HUES64 (cell line): Measurements from ENCODE around the gene KCND3.

Source experiments
- H3K27ac ChIP-seq: 2 replicates; pipeline ENCODE4 v1.7.0; 2013; ENCODE audit warnings: low read depth, low read length, inconsistent platforms
- H3K27me3 ChIP-seq: 2 replicates; pipeline ENCODE4 v1.6.1; 2013; ENCODE audit warnings: mild to moderate bottlenecking, low read length; ENCODE audit not compliant: insufficient read depth
- H3K36me3 ChIP-seq: 2 replicates; pipeline ENCODE4 v1.6.1; 2013; ENCODE audit warnings: mild to moderate bottlenecking, low read length; ENCODE audit not compliant: insufficient read depth
- H3K4me1 ChIP-seq: 2 replicates; pipeline ENCODE4 v1.6.1; 2013; ENCODE audit warnings: mild to moderate bottlenecking, low read length, moderate library complexity; ENCODE audit not compliant: insufficient read depth
- H3K4me3 ChIP-seq: 2 replicates; pipeline ENCODE4 v1.5.1; 2013; ENCODE audit warnings: mild to moderate bottlenecking, low read length, moderate library complexity
- H3K9ac ChIP-seq: 2 replicates; pipeline ENCODE4 v1.6.1; 2013; ENCODE audit warnings: mild to moderate bottlenecking, low read depth, low read length
- H3K9me3 ChIP-seq: 2 replicates; pipeline ENCODE4 v1.6.1; 2013; ENCODE audit warnings: low read depth, low read length; ENCODE audit not compliant: insufficient read depth
- WGBS: fragments of 150-250, 120-280 bp; methylation state at CpG from one replicate; pipeline ENCODE4 v1.1.7; 2013; ENCODE audit warnings: missing lambda C conversion rate; 5-methylcytosine and 5-hydroxymethylcytosine counted together

The KCND3 gene

DNA sequence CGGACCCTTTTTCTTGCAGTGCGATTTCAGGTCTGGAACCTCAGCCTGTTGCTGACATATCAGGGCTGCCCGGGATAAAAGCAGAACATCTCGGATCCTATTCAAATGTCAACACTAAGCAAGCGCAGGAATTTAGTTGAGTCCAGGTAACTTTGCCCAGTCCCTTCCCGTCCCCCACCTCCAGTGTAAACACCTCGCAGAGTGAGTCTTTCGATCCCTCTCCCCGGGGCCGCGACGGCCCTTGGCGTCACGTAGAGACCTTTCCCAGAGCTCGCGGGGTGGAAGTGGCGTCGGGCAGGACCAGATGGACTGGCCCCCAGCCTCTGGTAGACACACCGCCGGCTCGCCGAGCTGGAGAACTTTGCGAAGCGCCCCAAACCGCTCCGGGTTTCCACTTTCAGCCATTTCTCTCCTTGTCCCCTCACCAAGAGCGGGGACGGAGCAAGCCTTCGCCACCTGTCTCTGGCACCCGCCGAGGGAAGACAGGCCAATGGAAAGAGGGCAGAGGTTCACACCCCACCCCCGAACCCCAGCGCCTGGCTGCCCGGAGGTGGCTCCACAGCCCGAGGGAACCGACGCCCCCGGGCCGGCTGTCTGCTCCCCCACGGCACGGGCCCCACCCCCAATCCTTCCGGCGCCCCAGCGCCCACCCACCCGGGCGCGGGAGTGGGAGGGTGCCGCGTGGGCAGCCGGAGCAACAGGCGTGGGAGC is 570 bp downstream of the KCND3 start:
- peak overlapping the region; percentile 42 for H3K4me3 ChIP-seq
- H3K36me3 ChIP-seq = no peaks in the 10 kb centered on the region
- WGBS = 5% methylated on average over 51 of the region's 51 CpGs
- H3K9me3 ChIP-seq = no peaks in the 10 kb centered on the region
- peaks cover 80% of the 10 kb centered on the region for H3K27me3 ChIP-seq
- no peak overlapping the region for H3K9ac ChIP-seq
- no peak overlapping the region for H3K27ac ChIP-seq
- peaks cover 18% of the 10 kb centered on the region for H3K4me1 ChIP-seq

DNA sequence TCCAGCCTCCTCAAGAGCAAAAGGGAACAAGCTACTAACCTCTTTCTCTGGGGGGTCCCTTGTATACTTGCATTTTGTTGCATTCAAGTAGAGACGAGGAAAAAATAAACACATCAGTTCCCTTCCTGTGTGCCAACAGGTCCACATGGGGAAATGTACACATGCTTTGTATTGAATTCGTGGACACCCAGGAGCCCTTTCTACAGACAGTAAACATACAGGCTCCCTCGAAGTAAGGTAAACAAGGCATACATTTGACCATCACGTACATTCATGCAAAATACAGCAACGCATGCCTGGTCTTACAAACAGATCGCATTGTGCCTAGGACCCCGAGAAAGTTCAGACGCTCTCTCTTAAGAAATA is 1.1 kb downstream of the KCND3 start:
- peak overlapping the region; percentile 42; the same call in 1 of the 2 replicates for H3K4me3 ChIP-seq
- H3K36me3 ChIP-seq = no peaks in the 10 kb centered on the region
- peaks cover 80% of the 10 kb centered on the region for H3K27me3 ChIP-seq
- no peak overlapping the region for H3K9ac ChIP-seq
- peaks cover 18% of the 10 kb centered on the region for H3K4me1 ChIP-seq
- H3K9me3 ChIP-seq = no peaks in the 10 kb centered on the region
- WGBS = 35% methylated on average over 8 of the region's 8 CpGs
- H3K27ac ChIP-seq = no peak overlapping the region

DNA sequence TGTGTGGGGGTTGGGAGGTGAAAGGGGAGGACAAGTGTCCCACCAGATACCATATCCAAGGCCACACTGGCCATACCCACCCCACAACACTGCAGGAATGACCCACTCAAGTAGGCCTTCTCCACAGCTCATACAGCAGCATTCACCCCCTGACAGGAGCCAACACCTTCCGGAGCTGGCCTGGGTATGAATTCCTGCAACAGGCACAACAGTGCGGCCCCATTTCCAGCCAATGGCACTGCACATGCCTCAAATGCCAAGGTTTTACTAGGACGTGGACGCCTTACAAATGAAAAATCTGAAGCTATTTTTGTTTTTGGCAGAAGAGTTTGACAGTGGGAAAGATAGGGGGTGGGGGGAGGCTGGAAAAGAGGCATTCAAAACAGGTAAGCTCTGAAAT is 2.0 kb downstream of the KCND3 start:
- Histone ChIP-seq H3K36me3 (no peaks in the 10 kb centered on the region), H3K27me3 (peaks cover 73% of the 10 kb centered on the region)
- 71% methylated on average over 4 of the region's 4 CpGs for WGBS

DNA sequence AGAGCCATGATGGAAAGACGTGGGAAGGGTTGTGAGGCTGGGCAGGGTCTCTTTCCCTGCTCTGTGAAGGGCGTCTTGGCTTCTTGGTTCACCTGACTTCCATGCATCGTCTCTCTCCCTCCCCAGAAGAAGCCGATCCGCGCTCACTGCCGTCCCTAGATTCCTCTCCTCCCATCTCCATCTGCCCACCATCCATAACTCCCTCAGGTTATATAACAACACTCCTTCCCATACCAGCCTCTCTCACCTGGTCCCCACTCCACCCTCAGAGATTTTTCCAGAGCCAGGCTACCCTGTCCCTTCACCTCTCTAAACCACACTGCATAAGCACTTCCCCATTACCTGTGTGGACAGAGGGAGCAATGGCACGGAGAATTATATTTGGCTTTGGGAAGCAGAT is 6.0 kb downstream of the KCND3 start:
- Histone ChIP-seq H3K27me3 (peaks cover 35% of the 10 kb centered on the region), H3K4me1 (peaks cover 1% of the 10 kb centered on the region; the same call in 1 of the 2 replicates), H3K36me3 (no peaks in the 10 kb centered on the region), H3K9me3 (no peaks in the 10 kb centered on the region), H3K4me3 (no peak overlapping the region), H3K27ac (no peak overlapping the region), H3K9ac (no peak overlapping the region)
- 89% methylated on average over 8 of the region's 8 CpGs for WGBS

More for the DNA sequence above, 2.0 kb downstream of the KCND3 start:
- Histone ChIP-seq H3K9me3 (no peaks in the 10 kb centered on the region), H3K9ac (no peak overlapping the region), H3K4me3 (no peak overlapping the region), H3K4me1 (peaks cover 14% of the 10 kb centered on the region), H3K27ac (no peak overlapping the region)

DNA sequence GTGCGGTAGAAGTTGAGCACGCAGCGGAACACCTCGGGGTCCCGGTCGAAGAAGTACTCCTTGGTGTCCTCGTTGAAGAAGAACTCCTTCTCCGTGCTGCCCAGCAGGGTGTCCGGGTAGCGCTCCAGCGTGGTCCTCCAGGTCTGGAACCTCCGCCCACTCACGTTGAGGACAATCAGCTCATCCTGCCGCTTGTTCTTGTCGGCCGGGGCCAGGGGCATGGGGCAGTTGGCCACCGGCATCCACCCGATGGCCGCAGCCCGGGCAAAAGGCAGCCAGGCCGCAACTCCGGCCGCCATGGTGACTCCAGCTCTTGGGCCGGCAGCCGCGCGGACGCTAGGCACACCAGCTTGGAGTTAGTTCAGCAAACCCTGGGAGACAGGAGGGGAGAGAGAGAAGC is 7.0 kb downstream of the KCND3 start:
- Histone ChIP-seq H3K4me3 (no peak overlapping the region), H3K36me3 (no peaks in the 10 kb centered on the region), H3K9me3 (no peaks in the 10 kb centered on the region), H3K4me1 (no peaks in the 10 kb centered on the region), H3K27me3 (peaks cover 24% of the 10 kb centered on the region), H3K27ac (no peak overlapping the region), H3K9ac (no peak overlapping the region)
- 94% methylated on average over 28 of the region's 28 CpGs for WGBS

DNA sequence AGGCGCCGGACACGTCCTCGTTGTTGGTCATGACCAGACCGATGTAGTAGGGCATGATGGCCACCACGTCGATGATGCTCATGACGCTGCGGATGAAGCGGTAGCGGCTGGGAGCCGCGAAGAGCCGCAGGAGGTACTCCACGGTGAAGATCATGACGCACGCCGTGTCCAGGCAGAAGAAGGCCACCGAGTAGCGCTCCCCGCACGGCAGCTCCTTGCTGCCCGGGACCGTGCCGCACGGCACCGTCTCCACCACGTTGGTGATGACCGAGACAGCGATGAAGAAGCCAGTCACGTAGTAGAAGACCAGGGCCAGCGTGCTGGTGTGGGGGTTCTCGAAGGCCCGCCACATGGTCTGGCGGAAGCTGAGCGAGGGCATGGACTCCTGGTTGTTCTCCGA is 7.6 kb downstream of the KCND3 start:
- H3K4me3 ChIP-seq = no peak overlapping the region
- H3K27me3 ChIP-seq = peaks cover 18% of the 10 kb centered on the region
- no peak overlapping the region for H3K9ac ChIP-seq
- H3K36me3 ChIP-seq = no peaks in the 10 kb centered on the region
- H3K4me1 ChIP-seq = no peaks in the 10 kb centered on the region
- H3K9me3 ChIP-seq = no peaks in the 10 kb centered on the region
- WGBS = 97% methylated on average over 37 of the region's 37 CpGs
- no peak overlapping the region for H3K27ac ChIP-seq

DNA sequence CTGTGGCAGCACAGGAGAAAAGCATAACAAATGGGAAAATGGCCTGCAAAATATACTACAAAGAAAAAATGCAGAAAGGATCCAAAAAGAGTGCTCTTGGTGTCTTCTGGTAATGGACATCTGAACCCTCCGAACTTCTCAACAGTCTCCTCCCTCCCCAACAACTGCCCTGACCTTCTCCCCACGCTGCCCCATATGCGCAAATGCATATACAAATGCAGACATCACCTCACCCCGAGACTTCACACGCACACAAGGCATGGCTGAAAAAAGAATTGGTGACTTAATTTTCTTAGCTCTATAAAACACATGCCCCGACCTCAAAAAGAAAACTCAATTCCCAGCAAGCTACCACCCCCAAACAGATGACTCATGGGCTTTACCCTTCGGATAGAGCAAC is 8.4 kb downstream of the KCND3 start:
- Histone ChIP-seq H3K9me3 (no peaks in the 10 kb centered on the region), H3K4me1 (no peaks in the 10 kb centered on the region), H3K27me3 (peaks cover 13% of the 10 kb centered on the region), H3K9ac (no peak overlapping the region), H3K4me3 (no peak overlapping the region), H3K36me3 (no peaks in the 10 kb centered on the region), H3K27ac (no peak overlapping the region)
- 42% methylated on average over 7 of the region's 7 CpGs for WGBS

DNA sequence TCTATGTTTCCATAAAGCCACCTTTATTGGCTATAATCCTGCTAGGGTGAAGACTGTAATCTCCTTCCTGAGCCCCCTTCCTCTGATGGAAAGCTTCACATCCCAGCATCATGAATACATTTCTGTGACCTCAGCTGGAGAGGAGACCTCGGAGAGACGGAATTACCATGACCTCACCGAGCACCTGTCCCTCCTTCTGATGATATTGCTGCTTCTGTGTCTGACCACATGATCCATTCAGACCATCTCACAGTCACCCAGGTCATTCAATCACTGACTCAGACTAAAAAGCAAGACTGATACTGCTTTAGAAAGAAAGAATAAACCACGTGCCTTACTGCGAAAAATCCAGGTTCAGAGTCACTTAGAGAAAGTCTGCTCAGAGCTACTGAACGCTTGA is 8.8 kb downstream of the KCND3 start:
- Histone ChIP-seq H3K27me3 (peaks cover 10% of the 10 kb centered on the region), H3K4me3 (no peak overlapping the region), H3K9me3 (no peaks in the 10 kb centered on the region), H3K4me1 (no peaks in the 10 kb centered on the region), H3K36me3 (no peaks in the 10 kb centered on the region), H3K27ac (no peak overlapping the region), H3K9ac (no peak overlapping the region)
- WGBS = 81% methylated on average over 6 of the region's 6 CpGs

DNA sequence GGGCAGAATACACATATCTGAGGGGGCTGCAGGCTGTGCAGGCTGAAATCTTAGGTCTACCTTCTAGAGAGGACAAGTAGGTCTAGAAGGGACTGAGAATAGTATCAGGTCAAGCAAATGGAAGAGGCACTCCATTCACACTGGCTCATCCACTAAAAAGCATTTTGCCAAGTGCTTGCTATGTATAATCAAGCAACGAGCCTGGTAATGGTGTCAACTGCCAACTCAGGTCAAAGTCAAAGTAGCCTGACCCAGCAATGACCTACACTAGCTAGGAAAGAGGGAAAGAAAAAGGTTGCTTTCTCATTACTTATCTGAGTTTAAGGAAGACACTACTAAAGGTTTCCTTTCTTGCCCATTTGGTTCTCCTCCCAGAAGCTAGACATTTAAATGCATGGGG is 10.8 kb downstream of the KCND3 start:
- Histone ChIP-seq H3K4me1 (no peaks in the 10 kb centered on the region), H3K9ac (no peak overlapping the region), H3K4me3 (no peak overlapping the region), H3K27ac (no peak overlapping the region), H3K9me3 (no peaks in the 10 kb centered on the region), H3K27me3 (peaks cover 4% of the 10 kb centered on the region; the same call in 1 of the 2 replicates), H3K36me3 (no peaks in the 10 kb centered on the region)
- 71% methylated on average over 1 of the region's 1 CpG for WGBS

DNA sequence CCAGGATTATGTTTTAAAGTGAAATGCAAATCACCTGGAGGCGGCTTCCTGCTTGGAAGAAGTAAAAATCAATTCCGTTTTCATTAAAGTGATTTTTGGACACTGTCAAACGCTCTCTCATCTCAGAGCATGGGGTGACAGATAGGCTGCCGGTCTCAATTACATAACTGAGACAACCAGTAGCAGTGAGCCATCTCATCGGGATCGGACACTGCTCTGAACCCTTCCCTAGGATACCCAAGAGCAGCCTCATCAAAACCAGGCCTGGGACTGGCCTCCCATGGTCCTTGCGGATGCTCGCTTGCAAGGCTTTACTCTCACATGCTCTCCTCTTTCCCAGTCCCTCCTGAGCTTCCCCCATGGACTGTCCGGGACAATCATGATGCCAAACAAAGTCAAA is 12.1 kb downstream of the KCND3 start:
- 89% methylated on average over 9 of the region's 9 CpGs for WGBS
- Histone ChIP-seq H3K9me3 (no peaks in the 10 kb centered on the region), H3K36me3 (no peaks in the 10 kb centered on the region), H3K27me3 (peaks cover 4% of the 10 kb centered on the region; the same call in 1 of the 2 replicates), H3K27ac (no peak overlapping the region), H3K4me1 (no peaks in the 10 kb centered on the region), H3K9ac (no peak overlapping the region), H3K4me3 (no peak overlapping the region)

DNA sequence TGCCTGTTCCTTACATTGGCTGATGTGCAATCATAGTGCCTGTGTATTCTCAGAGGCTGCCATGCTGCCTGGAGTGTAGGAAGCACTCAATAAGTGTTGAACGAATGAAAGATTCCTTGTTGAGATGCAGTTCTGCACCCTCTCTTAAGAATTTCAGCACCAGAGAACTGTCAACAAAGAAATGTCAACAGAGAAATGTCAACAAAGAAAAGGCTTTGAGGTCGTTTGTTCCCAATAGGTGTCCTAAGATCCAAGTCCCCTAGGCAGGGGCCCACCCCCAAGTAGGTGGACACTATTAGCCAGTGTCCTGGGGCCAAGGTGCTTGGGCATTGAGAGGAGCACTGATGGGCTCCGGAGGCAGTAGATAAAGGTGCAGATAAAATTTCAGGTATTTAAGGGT is 12.6 kb downstream of the KCND3 start:
- Histone ChIP-seq H3K9ac (no peak overlapping the region), H3K4me1 (no peaks in the 10 kb centered on the region), H3K36me3 (no peaks in the 10 kb centered on the region), H3K27me3 (peaks cover 4% of the 10 kb centered on the region; the same call in 1 of the 2 replicates), H3K27ac (no peak overlapping the region), H3K4me3 (no peak overlapping the region), H3K9me3 (no peaks in the 10 kb centered on the region)
- 64% methylated on average over 3 of the region's 3 CpGs for WGBS

DNA sequence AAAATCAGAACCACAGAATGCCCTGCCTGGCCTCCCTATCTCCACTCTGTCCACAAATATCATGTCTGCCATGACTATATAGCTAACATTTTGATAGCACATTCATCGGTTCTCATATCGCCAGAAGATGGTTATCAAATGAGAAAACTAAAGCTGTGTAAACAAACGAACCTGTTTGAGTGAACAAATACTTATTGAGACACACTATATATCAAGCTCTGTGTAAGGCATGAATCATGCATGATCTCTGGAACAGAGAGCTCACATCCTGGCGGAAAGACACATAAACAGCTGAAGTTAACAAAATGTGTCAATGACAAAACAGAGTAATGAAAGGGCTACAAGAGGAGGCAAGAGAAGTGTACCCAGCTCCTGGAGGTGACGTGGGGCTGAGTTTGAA is 13.1 kb downstream of the KCND3 start:
- WGBS = 88% methylated on average over 5 of the region's 5 CpGs
- H3K4me3 ChIP-seq = no peak overlapping the region

More for the DNA sequence above, 13.1 kb downstream of the KCND3 start:
- no peak overlapping the region for H3K27ac ChIP-seq
- H3K9ac ChIP-seq = no peak overlapping the region
- H3K27me3 ChIP-seq = peaks cover 4% of the 10 kb centered on the region; the same call in 1 of the 2 replicates
- H3K9me3 ChIP-seq = no peaks in the 10 kb centered on the region
- no peaks in the 10 kb centered on the region for H3K36me3 ChIP-seq
- H3K4me1 ChIP-seq = no peaks in the 10 kb centered on the region
